DMS 273 treated with DMSO at 0.1 percent for 48 hours (cell line): Measurements from ENCODE around the gene TBX6.
A peak's percentile ranks its signal among the peaks of the same experiment; 100 is the strongest.
"Not testable (repeated sequence)": the region's sequence is repeated elsewhere in the genome, so short reads cannot be mapped to it uniquely, and the experiment has no call there.

Experiments used
- DNase-seq: peaks from one replicate; lab custom pipeline; 2025; lab: John Stamatoyannopoulos, UW

TBX6 gene

GRCh38 chr16:30091474-30092372 is at the start of gene TBX6:
Gene TBX6, minus strand, starts transcription at chr16:30091924. Its CDS starts 731 bp downstream, at chr16:30091193.
- peak; percentile 77 for DNase-seq

GRCh38 chr16:30139583-30140481 is 48.1 kb upstream of the TBX6 start:
- DNase-seq: no peak

DNA sequence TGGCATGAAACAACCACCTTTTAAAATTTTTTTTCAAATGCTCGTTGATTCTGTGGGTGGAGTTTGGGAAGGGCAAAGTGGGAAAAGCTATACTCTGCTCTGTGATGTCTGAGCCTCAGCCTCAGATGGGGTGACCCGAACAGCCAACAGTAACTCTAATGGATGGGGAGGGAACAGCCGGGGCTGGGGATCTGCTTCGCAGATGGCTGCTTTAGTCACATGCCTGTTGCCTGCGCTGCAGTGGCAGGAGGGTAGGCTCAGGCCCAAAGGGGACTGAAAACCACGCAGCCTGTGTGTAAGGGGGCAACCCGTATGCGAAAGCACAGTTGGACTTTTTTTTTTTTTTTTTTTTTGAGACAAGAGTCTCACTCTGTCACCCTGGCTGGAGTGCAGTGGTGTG is 46.2 kb upstream of the TBX6 start:
- no peak for DNase-seq

DNA sequence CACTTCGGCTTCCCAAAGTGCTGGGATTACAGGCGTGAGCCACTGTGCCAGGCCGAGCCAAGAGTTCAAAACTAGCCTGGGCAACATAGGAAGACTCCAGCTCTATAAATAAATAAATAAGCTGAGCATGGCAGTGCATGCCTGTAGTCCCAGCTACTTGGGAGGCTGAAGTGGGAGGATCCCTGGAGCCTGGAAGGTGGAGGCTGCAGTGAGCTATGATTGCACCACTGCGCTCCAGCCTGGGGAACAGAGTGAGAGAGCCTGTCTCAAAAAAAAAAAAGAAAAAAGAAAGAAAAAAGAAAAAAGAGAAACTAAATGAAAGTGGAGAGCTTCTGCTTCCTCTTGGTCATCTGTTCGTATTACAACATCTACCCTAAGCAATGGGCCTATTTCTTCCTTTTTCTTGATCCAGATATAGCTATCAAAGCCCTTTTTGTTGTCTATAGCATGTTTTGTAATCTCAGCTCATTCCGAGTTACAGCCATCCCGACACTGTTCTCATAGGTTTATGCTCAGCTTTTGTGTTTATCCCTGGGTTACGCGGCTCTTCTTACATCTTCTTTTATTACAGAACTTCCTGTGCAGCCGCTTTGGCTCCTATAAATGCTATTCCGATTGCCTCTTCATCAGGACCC is 45.4 kb upstream of the TBX6 start:
- DNase-seq: no peak

DNA sequence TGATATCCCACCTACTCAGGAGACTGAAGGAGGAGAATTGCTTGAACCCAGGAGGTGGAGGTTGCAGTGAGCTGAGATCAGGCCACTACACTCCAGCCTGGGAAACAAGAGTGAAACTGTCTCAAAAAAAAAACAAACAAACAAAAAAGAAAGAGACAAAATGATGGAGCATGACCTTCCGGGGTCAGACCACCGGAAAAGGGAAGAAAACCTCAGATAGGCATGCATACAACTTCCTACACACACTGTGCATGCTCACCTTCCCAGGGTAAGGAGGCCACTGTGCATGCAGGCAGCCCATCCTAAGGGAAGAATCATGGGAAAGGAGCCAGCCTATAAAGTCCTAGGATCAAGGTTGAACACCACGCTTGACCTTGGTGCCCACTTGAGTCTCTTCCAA is 40.9 kb upstream of the TBX6 start:
- no peak for DNase-seq

DNA sequence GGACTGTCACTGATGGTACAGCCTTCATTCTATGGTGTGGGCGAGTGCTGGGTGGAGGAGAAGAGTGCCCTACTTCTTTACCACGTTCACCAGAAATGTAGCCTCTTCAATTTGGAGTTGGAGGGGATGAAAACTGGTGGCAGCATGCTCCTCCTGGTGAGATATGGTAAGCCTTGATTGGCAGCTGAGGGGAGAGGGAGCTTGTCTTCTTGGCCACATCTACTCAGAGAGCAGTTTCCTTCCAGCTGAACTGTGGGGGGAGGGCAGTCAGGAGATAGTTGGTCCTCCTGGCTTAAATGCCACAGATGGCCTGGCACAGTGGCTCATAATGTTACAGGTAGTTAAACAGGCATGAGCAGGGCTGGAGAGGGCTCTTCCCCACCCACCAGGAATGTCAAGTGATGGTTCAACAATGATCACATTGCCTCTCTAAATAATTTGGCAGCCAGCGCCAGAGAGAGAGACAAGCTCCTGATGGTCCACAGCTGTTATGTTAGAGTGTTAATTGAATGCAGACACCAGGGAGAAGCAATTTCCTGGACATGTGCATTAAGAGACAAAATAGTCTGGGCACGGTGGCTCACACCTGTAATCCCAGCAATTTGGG is 40.2 kb upstream of the TBX6 start:
- peak; percentile 24 for DNase-seq

DNA sequence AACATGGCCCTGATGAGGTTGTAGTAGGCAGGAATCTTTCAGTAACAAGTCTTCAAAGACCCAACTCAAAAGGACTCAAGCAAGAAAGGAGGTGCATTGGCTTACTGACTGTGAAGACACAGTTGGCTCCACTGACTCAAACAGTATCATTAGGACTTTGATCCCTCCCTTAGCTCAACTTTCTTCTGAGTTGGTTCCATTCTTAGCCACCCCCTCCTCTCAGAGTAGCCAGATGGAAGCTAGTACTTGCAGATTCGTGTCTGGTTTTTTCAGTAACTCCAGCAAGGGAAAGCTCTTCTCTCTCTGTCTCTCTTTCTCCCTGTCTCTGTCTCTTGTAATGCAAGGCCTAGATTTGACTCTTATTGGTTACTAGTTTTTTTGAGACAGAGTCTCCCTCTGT is 36.3 kb upstream of the TBX6 start:
- DNase-seq: no peak

GRCh38 chr16:30125690-30126089 is 34.0 kb upstream of the TBX6 start:
- not testable (repeated sequence) for DNase-seq

DNA sequence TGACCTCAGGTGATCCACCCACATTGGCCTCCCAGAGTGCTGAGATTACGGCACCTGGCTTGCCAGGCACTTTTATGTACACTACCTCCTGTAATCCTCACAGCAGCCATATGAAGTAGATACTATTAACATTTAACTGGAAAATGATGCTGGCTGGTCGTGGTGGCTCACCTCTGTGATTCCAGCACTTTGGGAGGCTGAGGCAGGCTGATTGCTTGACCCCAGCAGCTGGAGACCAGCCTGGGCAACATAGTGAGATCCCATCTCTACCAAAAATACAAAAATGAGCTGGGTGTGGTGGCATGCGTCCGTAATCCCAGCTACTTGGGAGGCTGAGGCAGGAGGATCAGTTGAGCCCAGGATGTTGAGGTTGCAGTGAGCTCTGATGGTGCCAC is 33.3 kb upstream of the TBX6 start:
- no peak for DNase-seq

DNA sequence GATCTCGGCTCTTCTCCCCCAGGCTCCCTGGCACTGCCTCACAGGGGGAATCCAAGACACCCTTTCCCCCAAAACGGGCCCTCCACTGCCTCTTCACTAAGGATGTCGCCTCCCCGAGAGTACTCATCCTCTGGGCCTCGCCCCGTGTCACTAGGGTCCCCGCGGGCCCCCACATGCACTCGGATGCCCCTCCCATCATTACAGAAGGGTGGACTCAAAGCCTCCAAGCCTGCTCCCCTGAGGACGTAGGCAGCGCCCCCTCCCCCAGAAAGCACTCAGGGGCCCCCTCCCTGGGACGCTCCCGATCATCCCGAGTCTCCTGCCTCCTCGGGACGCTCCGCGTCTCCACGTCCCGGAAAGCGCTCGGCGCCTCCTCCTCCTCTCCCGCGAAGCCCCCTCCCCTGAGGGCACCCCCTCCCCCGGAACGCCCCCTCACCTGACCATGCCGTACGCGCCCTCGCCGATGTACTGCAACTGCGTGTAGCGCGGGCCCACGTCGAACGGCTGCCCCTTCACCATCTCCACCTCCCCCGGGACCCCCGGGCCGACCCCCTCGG is 31.0 kb upstream of the TBX6 start:
- DNase-seq: no peak

- DNase-seq: no peak
Measured at GRCh38 chr16:30121741-30122571, 30.2 kb upstream of the TBX6 start.

- DNase-seq: no peak
Measured at GRCh38 chr16:30120340-30121105, 28.8 kb upstream of the TBX6 start.

DNA sequence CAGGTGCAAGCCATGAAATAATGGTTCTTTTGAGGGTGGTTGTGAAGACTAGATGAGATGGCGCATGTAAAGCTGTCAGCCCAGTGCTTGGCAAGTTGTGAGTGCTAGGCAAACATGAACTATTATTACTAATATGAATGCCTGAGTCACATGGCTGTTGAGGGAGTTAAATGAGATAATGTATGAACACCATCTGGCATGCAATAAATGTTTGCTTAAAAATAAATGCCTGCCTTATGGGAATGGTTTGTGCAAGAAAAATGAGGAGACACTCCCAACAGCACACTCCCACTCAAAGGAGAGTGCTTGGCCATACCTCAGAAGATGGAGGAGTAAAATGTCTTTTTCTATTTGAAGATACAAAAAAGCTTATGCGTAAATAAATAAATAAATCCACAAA is 27.7 kb upstream of the TBX6 start:
- no peak for DNase-seq

DNA sequence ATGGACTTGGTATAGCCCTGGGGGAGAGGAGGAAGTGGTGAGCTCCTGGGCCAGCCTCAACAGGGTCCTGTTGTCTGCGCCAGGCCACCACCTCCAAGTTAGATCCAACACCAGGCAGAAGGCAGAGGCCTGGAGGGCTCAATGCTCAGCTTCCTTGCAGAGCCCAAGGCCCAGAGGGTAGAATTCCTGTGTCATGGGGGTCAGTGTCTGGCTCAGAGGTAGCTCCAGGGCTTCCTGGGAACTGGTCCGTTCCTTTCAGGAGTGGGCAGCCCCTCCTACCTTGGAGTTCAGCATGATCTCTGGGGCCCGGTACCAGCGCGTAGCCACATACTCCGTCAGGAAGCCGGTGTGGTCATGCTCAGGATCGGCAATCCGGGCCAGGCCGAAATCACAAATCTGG is 26.0 kb upstream of the TBX6 start:
- DNase-seq: no peak

DNA sequence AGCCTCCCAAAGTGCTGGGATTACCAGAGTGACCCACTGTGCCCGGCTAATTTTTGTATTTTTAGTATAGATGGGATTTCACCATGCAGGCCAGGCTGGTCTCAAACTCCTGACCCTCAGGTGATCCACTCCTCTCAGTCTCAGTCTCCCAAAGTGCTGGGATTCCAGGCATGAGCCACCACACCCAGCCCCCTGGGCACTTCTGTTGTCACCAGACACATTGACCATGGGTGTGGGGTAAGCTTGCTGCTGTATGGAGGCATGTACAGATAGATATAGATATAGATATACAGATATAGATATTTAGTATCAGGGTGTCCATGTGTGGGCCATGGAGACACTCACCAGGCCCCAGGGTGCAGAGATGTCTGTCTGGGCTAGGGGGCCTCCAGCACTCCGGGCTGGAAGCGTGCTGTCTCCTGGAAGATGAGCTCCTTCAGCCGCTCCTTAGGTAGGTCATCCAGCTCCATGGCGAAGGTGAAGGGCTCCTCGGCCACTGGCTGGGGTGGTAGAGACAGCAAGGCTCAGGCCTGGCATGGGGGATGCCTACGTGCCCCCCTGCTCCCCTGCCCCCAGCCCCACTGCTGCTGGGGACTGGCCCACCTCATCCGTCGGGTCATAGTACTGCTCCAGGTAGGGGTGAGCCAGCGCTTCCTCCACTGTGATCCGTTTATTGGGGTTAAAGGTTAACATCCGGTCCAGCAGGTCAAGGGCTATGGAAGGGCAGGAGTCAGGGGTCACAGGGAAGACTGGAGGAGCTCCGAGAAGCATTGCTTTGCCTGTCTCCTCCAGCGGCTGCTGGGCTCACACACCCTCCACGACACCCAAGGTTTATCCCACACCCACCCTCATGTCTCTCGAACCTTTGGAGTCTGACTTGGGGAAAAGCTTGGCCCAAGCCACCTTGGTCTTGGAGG is 24.8 kb upstream of the TBX6 start:
- DNase-seq: no peak

- no peak for DNase-seq
Measured at GRCh38 chr16:30115238-30115637, 23.5 kb upstream of the TBX6 start.

DNA sequence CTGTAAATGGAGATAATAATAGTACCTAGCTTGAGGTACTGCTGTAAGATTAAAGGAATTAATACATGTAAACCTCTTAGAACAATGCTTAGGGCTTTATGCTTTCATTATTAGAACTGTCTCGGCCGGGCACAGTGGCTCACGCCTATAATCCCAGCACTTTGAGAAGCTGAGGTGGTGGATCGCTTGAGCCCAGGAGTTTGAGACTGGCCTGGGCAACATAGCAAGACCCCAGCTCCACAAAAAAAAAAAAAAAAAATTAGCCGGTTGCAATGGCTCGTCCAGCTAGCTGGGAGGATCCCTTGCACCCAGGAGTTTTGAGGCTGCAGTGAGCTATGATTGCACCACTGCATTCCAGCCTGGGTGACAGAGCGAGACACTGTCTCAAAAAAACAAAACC is 23.1 kb upstream of the TBX6 start:
- DNase-seq: not testable (repeated sequence)

GRCh38 chr16:30114411-30114810 is 22.7 kb upstream of the TBX6 start:
- DNase-seq: no peak
